CD8-positive, alpha-beta memory T cell (primary cell): ENCODE data around the gene NEK9. TPM values are rescaled to one million over a fixed set of nuclear protein-coding genes. Genes with fewer than 3 reads are reported as not detected.

Experiments used
- CTCF ChIA-PET: fragments of 350-600 bp; sonication (Branson Sonifier 250); formaldehyde crosslinking; loops from one replicate; lab custom pipeline; 2021; ENCODE audit warnings: antibody characterized with exemption; lab: Charles Lee
- POLR2A ChIA-PET: fragments of 350-600 bp; sonication (Branson Sonifier 250); formaldehyde crosslinking; loops from one replicate; lab custom pipeline; 2021; ENCODE audit warnings: antibody characterized with exemption; lab: Charles Lee
- DNase-seq, 5 donors: peaks; one replicate each; pipeline versions ENCODE4 v3.0.0 to v3.0.0-alpha.2; 2020 to 2022; ENCODE audit warnings: mixed read lengths in 1 of 5
- H3K27ac ChIP-seq: one replicate; pipeline ENCODE4 v1.7.0; 2013; ENCODE audit warnings: low read depth, mild to moderate bottlenecking, low read length, moderate library complexity
- H3K27me3 ChIP-seq: 2 replicates; pipeline ENCODE4 v1.7.0; 2013; ENCODE audit warnings: low read length, mild to moderate bottlenecking; ENCODE audit not compliant: insufficient read depth, poor library complexity, severe bottlenecking
- H3K36me3 ChIP-seq: 2 replicates; pipeline ENCODE4 v1.7.0; 2013; ENCODE audit warnings: mild to moderate bottlenecking, low read length, moderate library complexity; ENCODE audit not compliant: insufficient read depth
- H3K4me1 ChIP-seq: 2 replicates; pipeline ENCODE4 v1.7.0; 2013; ENCODE audit warnings: mild to moderate bottlenecking, low read length, moderate library complexity; ENCODE audit not compliant: insufficient read depth
- H3K4me3 ChIP-seq: 2 replicates; pipeline ENCODE4 v1.7.0; 2013; ENCODE audit warnings: mild to moderate bottlenecking, low read length
- H3K9me3 ChIP-seq: 2 replicates; pipeline ENCODE4 v1.7.0; 2013; ENCODE audit warnings: mild to moderate bottlenecking, low read length
- H3K27ac Mint-ChIP-seq, 8 donors: one replicate each; pipeline ENCODE4 v1.8.0; 2020 to 2021; ENCODE audit warnings: mixed read lengths in 8 of 8, mild to moderate bottlenecking in 6 of 8, inconsistent platforms in 3 of 8, moderate library complexity in 3 of 8
- H3K27me3 Mint-ChIP-seq, 2 donors: one replicate each; pipeline ENCODE4 v1.8.0; 2020 to 2021; ENCODE audit warnings: mixed read lengths in 2 of 2, mild to moderate bottlenecking in 1 of 2, moderate library complexity in 1 of 2
- H3K36me3 Mint-ChIP-seq, 3 donors: one replicate each; pipeline ENCODE4 v1.8.0; 2020 to 2021; ENCODE audit warnings: mixed read lengths in 3 of 3, inconsistent platforms in 1 of 3, mild to moderate bottlenecking in 1 of 3
- H3K4me1 Mint-ChIP-seq, 3 donors: one replicate each; pipeline ENCODE4 v1.8.0; 2020 to 2021; ENCODE audit warnings: mixed read lengths in 3 of 3, inconsistent platforms in 1 of 3, mild to moderate bottlenecking in 1 of 3
- H3K4me3 Mint-ChIP-seq, 7 donors: one replicate each; pipeline ENCODE4 v1.8.0; 2020 to 2021; ENCODE audit warnings: mixed read lengths in 7 of 7, mild to moderate bottlenecking in 6 of 7, moderate library complexity in 4 of 7, inconsistent platforms in 2 of 7
- H3K9me3 Mint-ChIP-seq, 5 donors: one replicate each; pipeline ENCODE4 v1.8.0; 2020 to 2022; ENCODE audit warnings: mixed read lengths in 5 of 5, mild to moderate bottlenecking in 3 of 5, moderate library complexity in 2 of 5, inconsistent platforms in 1 of 5
- polyA plus RNA-seq: library from polyadenylated mRNA; unstranded; fragments of 300-500 nt; fragmentation: Illumina TruSeq; gene quantifications from one replicate; pipeline ENCODE4 v1.2.3, GENCODE V29; 2021
- total RNA-seq, 2 experiments: library from RNA; stranded (reverse); gene quantifications; one replicate each; pipeline ENCODE4 v1.2.3, GENCODE V29; 2021

Gene NEK9
- total RNA-seq (10 to 100 TPM; 72.2 to 74.0 TPM), polyA plus RNA-seq (18.0 TPM)

- Mint-ChIP-seq H3K27me3 (no peaks in the 10 kb centered on the region), H3K4me1 (peaks cover 35 to 53% (median 52%) of the 10 kb centered on the region in 3 donors), H3K27ac (peak within 1 kb of the TSS; percentile 97 to 99 (median 98)), H3K36me3 (peaks cover 0 to 26% (median 3%) of the 10 kb centered on the region in 3 donors), H3K9me3 (no peaks in the 10 kb centered on the region), H3K4me3 (peak within 1 kb of the TSS; percentile 95 to 98 (median 97))
- no peaks in the 10 kb centered on the region for H3K27me3 ChIP-seq
- DNase-seq: peak; percentile 80 to 93 (median 85)
- peak within 1 kb of the TSS; percentile 95 for H3K27ac ChIP-seq
- ChIA-PET CTCF (interaction anchor here (0.7 to 7.1 kb wide), 7 partner anchors 14 to 388 kb away, joined by 3 to 72 read pairs (median 4); partner anchors contain the start of gene ACYP1), POLR2A (interaction anchor here (0.6 to 1.4 kb wide), 10 partner anchors 32 to 436 kb away, joined by 3 to 6 read pairs (median 4); partner anchors contain the start of gene ACYP1)
- H3K4me1 ChIP-seq: peaks cover 36% of the 10 kb centered on the region
- peak within 1 kb of the TSS; percentile 99 for H3K4me3 ChIP-seq
- H3K9me3 ChIP-seq: no peaks in the 10 kb centered on the region
- no peaks in the 10 kb centered on the region for H3K36me3 ChIP-seq
These were observed at the start of gene NEK9 for GRCh38 chr14:75126679-75127473. NEK9 (minus strand) TSS chr14:75127048; CDS start chr14:75126921, 127 bp downstream.

GRCh38 chr14:75176142-75176820 is 49.4 kb upstream of the NEK9 start, which contains the start of gene TMED10:
TMED10 (minus strand) TSS chr14:75176612; CDS start chr14:75176579, 33 bp downstream.
- Mint-ChIP-seq H3K4me3 (peak within 1 kb of the TSS; percentile 86 to 98 (median 90)), H3K36me3 (peaks cover 0 to 23% (median 1%) of the 10 kb centered on the region in 3 donors), H3K27me3 (no peaks in the 10 kb centered on the region), H3K9me3 (no peaks in the 10 kb centered on the region), H3K4me1 (peaks cover 32 to 55% (median 53%) of the 10 kb centered on the region in 3 donors), H3K27ac (peak within 1 kb of the TSS; percentile 97 to 100 (median 98))
- no peaks in the 10 kb centered on the region for H3K9me3 ChIP-seq
- ChIA-PET POLR2A (interaction anchor here (0.6 to 1.8 kb wide), 9 partner anchors 12 to 339 kb away, joined by 3 to 13 read pairs (median 5); no protein-coding TSS in a partner anchor), CTCF (interaction anchor here (2.7 kb wide), 1 partner anchor 119 kb away, joined by 16 read pairs; no protein-coding TSS in a partner anchor)
- H3K27ac ChIP-seq: peak within 1 kb of the TSS; percentile 98
- peaks cover 24% of the 10 kb centered on the region for H3K4me1 ChIP-seq
- H3K4me3 ChIP-seq: peak within 1 kb of the TSS; percentile 87
- H3K36me3 ChIP-seq: no peaks in the 10 kb centered on the region
- no peaks in the 10 kb centered on the region for H3K27me3 ChIP-seq
- DNase-seq: peak; percentile 87 to 95 (median 94)

GRCh38 chr14:75175677-75176141 is 48.9 kb upstream of the NEK9 start:
- Mint-ChIP-seq H3K9me3 (no peaks in the 10 kb centered on the region), H3K4me1 (peaks cover 36 to 60% (median 59%) of the 10 kb centered on the region in 3 donors), H3K36me3 (peaks cover 0 to 25% (median 1%) of the 10 kb centered on the region in 3 donors), H3K4me3 (peak overlapping the region; percentile 86 to 98 (median 90)), H3K27ac (peak overlapping the region; percentile 97 to 100 (median 98)), H3K27me3 (no peaks in the 10 kb centered on the region)
- no peaks in the 10 kb centered on the region for H3K36me3 ChIP-seq
- no peaks in the 10 kb centered on the region for H3K9me3 ChIP-seq
- peaks cover 28% of the 10 kb centered on the region for H3K4me1 ChIP-seq
- ChIA-PET POLR2A (interaction anchor here (0.6 to 1.8 kb wide), 9 partner anchors 11 to 339 kb away, joined by 3 to 13 read pairs (median 5); no protein-coding TSS in a partner anchor), CTCF (interaction anchor here (2.7 kb wide), 1 partner anchor 120 kb away, joined by 16 read pairs; no protein-coding TSS in a partner anchor)
- no peak for DNase-seq
- peak overlapping the region; percentile 98 for H3K27ac ChIP-seq
- H3K4me3 ChIP-seq: peak overlapping the region; percentile 87
- H3K27me3 ChIP-seq: no peaks in the 10 kb centered on the region

GRCh38 chr14:75174066-75174465 is 47.2 kb upstream of the NEK9 start:
- Histone ChIP-seq H3K4me1 (peaks cover 36% of the 10 kb centered on the region), H3K9me3 (no peaks in the 10 kb centered on the region), H3K36me3 (no peaks in the 10 kb centered on the region), H3K27ac (peak overlapping the region; percentile 98), H3K27me3 (no peaks in the 10 kb centered on the region), H3K4me3 (no peak overlapping the region)
- H3K4me1 Mint-ChIP-seq: peaks cover 45 to 73% (median 72%) of the 10 kb centered on the region in 3 donors
- peaks cover 0 to 32% (median 1%) of the 10 kb centered on the region in 3 donors for H3K36me3 Mint-ChIP-seq
- ChIA-PET CTCF (interaction anchor here (1.2 kb wide), 1 partner anchor 39 kb away, joined by 4 read pairs; no protein-coding TSS in a partner anchor), POLR2A (interaction anchor here (0.8 kb wide), 1 partner anchor 122 kb away, joined by 4 read pairs; no protein-coding TSS in a partner anchor)
- H3K9me3 Mint-ChIP-seq: no peaks in the 10 kb centered on the region
- H3K27ac Mint-ChIP-seq: peak overlapping the region; percentile 71 to 100 (median 90)
- DNase-seq: no peak
- no peaks in the 10 kb centered on the region for H3K27me3 Mint-ChIP-seq
- H3K4me3 Mint-ChIP-seq: peak overlapping the region in 6 of 7 donors; percentile 50 to 97 (median 59)

GRCh38 chr14:75170772-75171171 is 43.9 kb upstream of the NEK9 start:
- no peak for DNase-seq
- Histone ChIP-seq H3K27ac (no peak overlapping the region), H3K4me1 (peaks cover 62% of the 10 kb centered on the region), H3K4me3 (no peak overlapping the region), H3K9me3 (no peaks in the 10 kb centered on the region), H3K36me3 (no peaks in the 10 kb centered on the region), H3K27me3 (no peaks in the 10 kb centered on the region)
- Mint-ChIP-seq H3K9me3 (no peaks in the 10 kb centered on the region), H3K4me1 (peaks cover 65 to 92% (median 90%) of the 10 kb centered on the region in 3 donors), H3K36me3 (peaks cover 0 to 31% (median 1%) of the 10 kb centered on the region in 3 donors), H3K27me3 (no peaks in the 10 kb centered on the region), H3K4me3 (peak overlapping the region in 1 of 7 donors; percentile 42), H3K27ac (peak overlapping the region in 4 of 8 donors; percentile 18 to 89 (median 48))
- POLR2A ChIA-PET: no interaction called here
- CTCF ChIA-PET: no interaction called here

GRCh38 chr14:75168586-75169335 is 41.9 kb upstream of the NEK9 start:
- Mint-ChIP-seq H3K27me3 (no peaks in the 10 kb centered on the region), H3K4me3 (no peak overlapping the region), H3K9me3 (no peaks in the 10 kb centered on the region), H3K4me1 (peaks cover 55 to 84% (median 81%) of the 10 kb centered on the region in 3 donors), H3K36me3 (peaks cover 0 to 26% (median 0%) of the 10 kb centered on the region in 3 donors), H3K27ac (peak overlapping the region in 4 of 8 donors; percentile 18 to 91 (median 33))
- DNase-seq: no peak
- Histone ChIP-seq H3K4me1 (peaks cover 47% of the 10 kb centered on the region), H3K27ac (no peak overlapping the region), H3K36me3 (no peaks in the 10 kb centered on the region), H3K9me3 (no peaks in the 10 kb centered on the region), H3K4me3 (no peak overlapping the region), H3K27me3 (no peaks in the 10 kb centered on the region)
- CTCF ChIA-PET: no interaction called here
- POLR2A ChIA-PET: no interaction called here

- no peaks in the 10 kb centered on the region for H3K9me3 Mint-ChIP-seq
- DNase-seq: no peak
- peaks cover 55 to 79% (median 71%) of the 10 kb centered on the region in 3 donors for H3K4me1 Mint-ChIP-seq
- Histone ChIP-seq H3K36me3 (no peaks in the 10 kb centered on the region), H3K4me3 (no peak overlapping the region), H3K27ac (no peak overlapping the region), H3K9me3 (no peaks in the 10 kb centered on the region), H3K27me3 (no peaks in the 10 kb centered on the region), H3K4me1 (peaks cover 45% of the 10 kb centered on the region)
- H3K4me3 Mint-ChIP-seq: no peak overlapping the region
- H3K27ac Mint-ChIP-seq: peak overlapping the region in 3 of 8 donors; percentile 12 to 17 (median 17)
- ChIA-PET POLR2A (no interaction called here), CTCF (no interaction called here)
- no peaks in the 10 kb centered on the region for H3K27me3 Mint-ChIP-seq
- peaks cover 0 to 24% (median 0%) of the 10 kb centered on the region in 3 donors for H3K36me3 Mint-ChIP-seq
These were observed 40.5 kb upstream of the NEK9 start for GRCh38 chr14:75167325-75167724.
